Uterus (tissue), 4 donors: ENCODE results near the gene BCL7C. TPM values are rescaled to one million over a fixed set of nuclear protein-coding genes. Genes with fewer than 3 reads are reported as not detected.
"Not testable (repeated sequence)": the region's sequence is repeated elsewhere in the genome, so short reads cannot be mapped to it uniquely, and the experiment has no call there.

Source experiments
- DNase-seq, 2 donors: peaks; one replicate each; pipeline ENCODE4 v3.0.0-alpha.2; 2019 to 2020
- H3K27ac ChIP-seq, 2 donors: fragments of 200-600 bp; sonication (generic); 1 replicate in 1 of 2; 2 replicates in 1 of 2; pipeline ENCODE4 v1.5.1; 2016 to 2018
- H3K27me3 ChIP-seq, 2 donors: fragments of 200-600 bp; sonication (generic); one replicate each; pipeline ENCODE4 v1.5.1; 2018 to 2019; ENCODE audit warnings: control low read depth in 1 of 2
- H3K36me3 ChIP-seq, 2 donors: fragments of 200-600 bp; sonication (generic); one replicate each; pipeline ENCODE4 v1.5.1; 2019; ENCODE audit warnings: control low read depth in 1 of 2
- H3K4me1 ChIP-seq, 2 donors: fragments of 200-600 bp; sonication (generic); one replicate each; pipeline ENCODE4 v1.5.1; 2018 to 2019; ENCODE audit warnings: control low read depth in 1 of 2
- H3K4me3 ChIP-seq, 2 donors: fragments of 200-600 bp; sonication (generic); 1 replicate in 1 of 2; 2 replicates in 1 of 2; pipeline ENCODE4 v1.5.1; 2018 to 2019; ENCODE audit warnings: mild to moderate bottlenecking in 1 of 2
- H3K9me3 ChIP-seq, 2 donors: fragments of 200-600 bp; sonication (generic); one replicate each; pipeline ENCODE4 v1.5.1; 2019; ENCODE audit warnings: control low read depth in 1 of 2
- CTCF ChIP-seq, 4 experiments: fragments of 200-600 bp in 2 of 4; fragments of 450-650 bp in 2 of 4; sonication (generic) in 2 of 4; IDR thresholded peaks; one replicate each; pipeline ENCODE4 v1.5.1; 2016 to 2019; ENCODE audit warnings: antibody characterized with exemption in 4 of 4, mild to moderate bottlenecking in 2 of 4, moderate library complexity in 1 of 4
- POLR2A ChIP-seq, 2 donors: fragments of 450-650 bp; IDR thresholded peaks; one replicate each; pipeline ENCODE4 v1.6.1; 2016; ENCODE audit warnings: antibody characterized with exemption in 2 of 2, mild to moderate bottlenecking in 1 of 2, moderate library complexity in 1 of 2
- intact Hi-C: fragments of 100-400 bp; cut with DNase I; formaldehyde crosslinking; loops from one replicate; pipeline ENCODE4 v1.15.1; 2023; ENCODE audit warnings: low total_unique reads
- total RNA-seq, 4 donors: library from RNA; depleted of rRNA in 3 of 4; stranded (reverse); fragments of >200 nt in 3 of 4; gene quantifications; one replicate each; pipeline versions ENCODE4 v1.1.0 to v1.2.4, GENCODE V29; 2014 to 2023
- donor health status: DM: yes; HTN: yes; CAD: no.

The BCL7C gene
- total RNA-seq, 4 donors from 2014 or later: 16.5 to 44.8 (median 35.2) TPM

DNA sequence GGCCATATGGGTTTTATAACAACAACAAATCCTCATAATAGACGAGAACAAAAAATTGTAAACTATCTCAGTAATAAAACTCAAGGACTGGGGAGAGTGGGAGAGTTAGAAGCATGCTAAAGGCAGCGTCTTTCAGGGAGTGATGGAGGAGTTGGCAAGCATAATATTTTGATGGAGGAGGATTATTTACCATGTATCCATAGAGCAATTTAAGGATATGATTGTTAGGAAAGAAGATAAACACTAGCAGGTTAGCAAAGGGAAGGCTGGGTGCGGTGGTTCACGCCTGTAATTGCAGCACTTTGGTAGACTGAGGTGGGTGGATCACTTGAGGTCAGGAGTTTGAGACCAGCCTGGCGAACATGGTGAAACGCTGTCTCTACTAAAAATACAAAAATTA is 27.8 kb downstream of the BCL7C start:
- intact Hi-C loops: no loop called here
- no peaks in the 10 kb centered on the region for H3K36me3 ChIP-seq
- no peaks in the 10 kb centered on the region for H3K27me3 ChIP-seq
- no peak overlapping the region for H3K4me3 ChIP-seq
- no peaks in the 10 kb centered on the region for H3K4me1 ChIP-seq
- DNase-seq: no peak
- no peak overlapping the region for H3K27ac ChIP-seq
- TF ChIP-seq POLR2A (IDR thresholded peaks at IDR 0.05) (no peak), CTCF (IDR thresholded peaks at IDR 0.05) (no peak)
- no peaks in the 10 kb centered on the region for H3K9me3 ChIP-seq

GRCh38 chr16:30863178-30863577 is 30.7 kb downstream of the BCL7C start:
- H3K4me3 ChIP-seq, H3K9me3 ChIP-seq, H3K4me1 ChIP-seq, H3K36me3 ChIP-seq, DNase-seq, H3K27ac ChIP-seq, intact Hi-C loops, H3K27me3 ChIP-seq: not testable (repeated sequence)

DNA sequence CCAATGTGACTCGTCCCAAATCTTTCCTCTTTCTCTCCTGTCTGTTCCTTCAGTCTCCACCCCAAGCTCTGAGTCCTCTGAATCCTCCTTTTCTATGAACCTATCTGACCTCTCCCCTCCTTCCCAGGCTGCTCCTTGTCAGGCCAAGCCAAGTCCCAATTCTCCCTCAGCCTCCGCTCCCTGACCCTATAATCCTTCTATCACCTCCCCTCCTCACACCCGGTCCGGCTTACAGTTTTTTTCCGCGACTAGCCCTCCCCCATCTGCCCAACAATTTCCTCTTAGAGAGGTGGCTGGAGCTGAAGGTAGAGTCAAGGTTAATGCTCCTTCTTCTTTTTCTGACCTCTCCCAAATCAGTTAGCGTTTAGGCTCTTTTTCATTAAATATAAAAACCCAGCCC is 33.1 kb downstream of the BCL7C start:
- H3K27me3 ChIP-seq, H3K27ac ChIP-seq, intact Hi-C loops, DNase-seq, H3K4me1 ChIP-seq, H3K4me3 ChIP-seq, H3K36me3 ChIP-seq, H3K9me3 ChIP-seq: not testable (repeated sequence)

GRCh38 chr16:30858829-30859423 is 35.0 kb downstream of the BCL7C start:
- TF ChIP-seq POLR2A (IDR thresholded peaks at IDR 0.05): no peak
- TF ChIP-seq CTCF (IDR thresholded peaks at IDR 0.05): no peak
- no peak overlapping the region for H3K4me3 ChIP-seq
- no peaks in the 10 kb centered on the region for H3K27me3 ChIP-seq
- no peaks in the 10 kb centered on the region for H3K36me3 ChIP-seq
- no peaks in the 10 kb centered on the region for H3K9me3 ChIP-seq
- H3K27ac ChIP-seq: no peak overlapping the region
- intact Hi-C loops: no loop called here
- no peaks in the 10 kb centered on the region for H3K4me1 ChIP-seq
- no peak for DNase-seq

- Histone ChIP-seq H3K36me3 (no peaks in the 10 kb centered on the region), H3K9me3 (no peaks in the 10 kb centered on the region), H3K4me1 (no peaks in the 10 kb centered on the region), H3K27me3 (no peaks in the 10 kb centered on the region), H3K27ac (no peak overlapping the region), H3K4me3 (no peak overlapping the region)
- TF ChIP-seq POLR2A (IDR thresholded peaks at IDR 0.05): no peak
- TF ChIP-seq CTCF (IDR thresholded peaks at IDR 0.05): no peak
- DNase-seq: no peak
- intact Hi-C loops: no loop called here
These were observed 35.8 kb downstream of the BCL7C start for GRCh38 chr16:30858111-30858495.

- H3K9me3 ChIP-seq: no peaks in the 10 kb centered on the region
- intact Hi-C loops: no loop called here
- H3K4me1 ChIP-seq: no peaks in the 10 kb centered on the region
These were observed 40.1 kb downstream of the BCL7C start for GRCh38 chr16:30853758-30854157.

More at GRCh38 chr16:30853758-30854157, 40.1 kb downstream of the BCL7C start:
- TF ChIP-seq POLR2A (IDR thresholded peaks at IDR 0.05): no peak
- no peak for TF ChIP-seq CTCF (IDR thresholded peaks at IDR 0.05)
- H3K36me3 ChIP-seq: no peaks in the 10 kb centered on the region
- H3K27me3 ChIP-seq: no peaks in the 10 kb centered on the region
- DNase-seq: no peak
- no peak overlapping the region for H3K27ac ChIP-seq
- no peak overlapping the region for H3K4me3 ChIP-seq
